GM04503 (cell line): ENCODE results near the gene CD1D.
A peak's percentile ranks its signal among the peaks of the same experiment; 100 is the strongest.
"Not testable (repeated sequence)": the region's sequence is repeated elsewhere in the genome, so short reads cannot be mapped to it uniquely, and the experiment has no call there.

Experiments
- DNase-seq: peaks from one replicate; pipeline ENCODE4 v3.0.0-alpha.2; 2012; ENCODE audit warnings: low read depth

Gene CD1D

DNA sequence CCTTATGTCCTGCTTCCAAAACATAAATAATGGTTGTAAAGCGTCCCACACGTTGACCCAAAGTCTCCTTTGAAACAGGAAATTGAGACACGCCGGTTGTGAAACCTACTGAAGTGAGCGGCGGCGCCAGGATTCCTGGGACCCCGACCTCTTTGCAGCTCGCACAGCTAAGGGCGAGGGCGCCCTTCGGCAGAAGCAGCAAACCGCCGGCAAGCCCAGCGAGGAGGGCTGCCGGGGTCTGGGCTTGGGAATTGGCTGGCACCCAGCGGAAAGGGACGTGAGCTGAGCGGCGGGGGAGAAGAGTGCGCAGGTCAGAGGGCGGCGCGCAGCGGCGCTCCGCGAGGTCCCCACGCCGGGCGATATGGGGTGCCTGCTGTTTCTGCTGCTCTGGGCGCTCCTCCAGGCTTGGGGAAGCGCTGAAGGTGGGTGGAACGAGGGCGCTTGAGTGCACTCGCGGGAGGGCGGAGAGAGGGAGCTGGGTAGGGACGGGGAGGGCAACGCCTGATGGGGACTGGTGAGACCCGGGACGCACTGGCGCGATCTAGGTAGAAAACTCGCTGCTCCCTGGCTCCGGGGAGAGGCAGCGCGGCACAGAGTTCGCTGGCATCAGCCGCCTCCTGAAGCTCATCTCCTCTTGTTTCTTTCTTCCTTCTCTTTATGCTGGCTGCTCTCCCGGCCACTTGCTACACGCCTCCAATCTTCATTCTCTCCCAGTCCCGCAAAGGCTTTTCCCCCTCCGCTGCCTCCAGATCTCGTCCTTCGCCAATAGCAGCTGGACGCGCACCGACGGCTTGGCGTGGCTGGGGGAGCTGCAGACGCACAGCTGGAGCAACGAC is at the start of gene CD1D:
Gene CD1D (plus strand): TSS at position 155 of the 836 bp plus-strand sequence. CDS start 207 bp downstream, at position 362.
- no peak for DNase-seq

DNA sequence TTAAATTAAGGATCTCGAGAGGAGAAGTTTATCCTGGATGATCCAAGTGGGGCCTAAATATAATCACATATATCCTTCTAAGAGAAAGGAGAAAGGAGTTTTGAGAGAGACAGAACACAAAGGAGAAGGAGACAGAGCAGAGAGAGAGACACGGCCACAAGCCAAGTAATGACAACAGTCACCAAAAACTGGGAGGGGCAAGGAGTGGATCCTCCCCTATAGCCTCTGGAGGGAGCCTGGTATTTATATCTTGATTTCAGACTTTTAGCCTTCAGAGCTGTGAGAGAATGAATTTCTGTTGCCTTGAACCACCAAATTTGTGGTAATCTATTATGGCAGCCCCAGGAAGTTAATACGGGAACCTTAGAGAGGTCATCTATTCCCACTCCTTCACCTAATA is 49.5 kb upstream of the CD1D start:
- DNase-seq = no peak

DNA sequence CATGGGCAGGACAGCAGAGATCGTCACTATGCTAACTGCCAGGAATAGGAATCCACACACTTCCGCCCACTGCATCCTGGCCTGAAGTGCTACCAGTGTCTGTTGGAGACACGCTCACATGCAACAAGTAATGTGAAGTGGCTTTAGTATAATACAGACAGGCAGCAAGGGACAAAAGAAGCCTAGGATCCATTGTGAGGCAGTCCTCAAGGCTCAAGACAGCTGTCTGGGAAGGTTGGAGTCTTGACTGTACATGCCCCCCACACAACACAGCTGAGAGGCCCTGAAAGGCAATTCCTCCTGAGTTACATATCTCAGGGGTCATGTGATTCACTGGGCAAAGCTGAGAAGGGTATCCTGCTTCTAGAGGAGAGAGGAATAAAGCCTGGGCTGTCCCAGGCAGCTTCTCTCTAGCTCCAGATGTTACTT is 39.9 kb upstream of the CD1D start:
- DNase-seq = no peak

DNA sequence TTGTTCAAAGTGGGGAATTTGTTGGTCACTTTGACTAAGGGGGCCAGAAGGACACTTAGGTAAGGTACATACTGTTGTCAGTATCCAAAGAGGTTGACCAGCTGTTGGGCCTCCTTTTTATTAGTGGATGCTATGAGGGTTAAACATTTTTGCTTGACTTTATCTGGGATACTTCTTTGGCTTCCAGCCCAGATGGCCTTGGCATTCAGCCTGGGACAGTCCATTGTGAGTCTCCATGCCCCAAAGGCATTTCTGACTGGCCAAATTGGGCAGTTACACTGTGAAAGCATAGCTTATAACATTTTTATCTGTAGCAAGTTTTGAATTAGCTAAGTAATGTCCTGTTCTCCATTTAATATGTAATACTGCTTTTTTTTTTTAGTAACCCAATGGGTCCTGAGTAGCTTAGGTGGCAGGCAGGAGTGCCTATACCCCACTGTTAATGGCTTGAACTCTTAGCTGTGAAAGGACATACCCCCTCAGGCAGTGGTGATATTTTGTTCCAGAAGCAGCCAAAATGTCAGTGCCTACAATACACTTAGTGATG is 35.4 kb upstream of the CD1D start:
- peak; percentile 31 for DNase-seq

DNA sequence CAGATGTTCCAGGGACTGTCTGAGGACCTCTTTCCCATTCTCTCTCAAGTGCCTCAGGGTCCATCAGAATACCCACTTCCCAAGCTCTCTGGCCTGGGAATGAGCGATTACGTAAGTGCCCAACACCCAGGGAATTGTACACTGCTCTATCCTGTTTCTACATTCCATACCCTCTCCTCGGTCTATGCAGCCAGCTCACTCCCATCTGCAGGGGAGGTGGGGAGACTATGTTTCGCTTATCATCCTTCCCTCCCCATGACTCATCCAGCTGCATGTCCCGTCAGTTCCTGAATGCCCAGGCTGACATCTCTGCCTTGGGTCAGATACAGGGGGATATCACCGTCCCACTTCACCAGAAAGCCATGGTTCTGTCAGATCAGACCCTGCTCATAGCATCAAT is 34.5 kb upstream of the CD1D start:
- no peak for DNase-seq

DNA sequence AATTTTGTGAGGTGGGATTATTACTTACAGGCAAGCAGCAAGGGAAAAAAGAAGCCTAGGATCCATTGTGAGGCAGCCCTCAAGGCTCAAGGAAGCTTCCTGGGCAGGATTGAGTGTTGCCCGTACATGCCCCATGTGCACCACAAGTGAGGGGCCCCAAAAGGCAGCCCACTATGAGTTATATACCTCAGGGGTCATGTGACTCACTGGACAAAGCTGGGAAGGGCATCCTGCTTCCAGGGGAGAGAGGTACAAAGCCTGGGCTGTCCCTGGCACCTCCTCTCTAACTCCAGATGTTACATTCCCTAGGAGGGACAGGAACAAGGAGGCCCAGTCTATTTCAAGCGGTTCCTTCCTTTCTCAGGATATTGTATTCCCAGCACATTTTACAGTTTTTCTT is 34.0 kb upstream of the CD1D start:
- no peak for DNase-seq

DNA sequence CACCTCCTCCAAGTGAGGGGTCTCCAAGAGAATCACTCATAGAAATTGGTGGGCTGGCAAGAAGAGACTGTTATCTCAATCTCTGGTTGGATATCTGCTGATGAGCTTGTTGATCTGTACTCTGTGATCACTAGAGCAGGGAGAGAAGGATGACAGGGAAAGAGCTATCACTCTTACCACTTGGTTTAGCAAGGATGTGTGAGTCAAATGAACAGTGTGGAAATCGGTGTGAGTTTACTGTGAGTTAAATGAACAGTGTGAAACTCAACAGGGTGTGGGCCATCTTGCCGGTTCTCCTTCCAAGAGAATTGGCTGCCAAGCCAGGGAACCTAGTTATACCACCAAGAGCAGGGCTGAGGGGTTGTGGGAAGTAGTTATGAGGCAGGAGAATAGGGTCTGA is 33.3 kb upstream of the CD1D start:
- no peak for DNase-seq

DNA sequence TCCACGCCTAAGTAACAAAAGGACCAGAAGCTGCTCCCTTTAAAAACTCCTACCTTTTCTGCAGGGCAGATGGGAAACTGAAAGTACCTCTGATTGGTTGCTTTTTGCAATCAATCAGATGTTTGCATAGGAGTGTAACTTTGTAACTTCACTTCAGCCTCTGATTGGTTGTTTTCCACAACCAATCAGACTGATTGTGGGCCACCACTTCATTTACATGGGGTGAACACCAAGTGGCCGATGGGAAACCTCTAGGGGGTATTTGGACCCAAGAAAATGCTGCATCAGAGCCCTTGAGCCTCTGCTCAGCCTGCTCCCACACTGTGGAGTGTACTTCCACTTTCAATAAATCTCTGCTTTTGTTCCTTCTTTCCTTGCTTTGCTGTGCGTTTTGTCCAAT is 32.8 kb upstream of the CD1D start:
- no peak for DNase-seq

DNA sequence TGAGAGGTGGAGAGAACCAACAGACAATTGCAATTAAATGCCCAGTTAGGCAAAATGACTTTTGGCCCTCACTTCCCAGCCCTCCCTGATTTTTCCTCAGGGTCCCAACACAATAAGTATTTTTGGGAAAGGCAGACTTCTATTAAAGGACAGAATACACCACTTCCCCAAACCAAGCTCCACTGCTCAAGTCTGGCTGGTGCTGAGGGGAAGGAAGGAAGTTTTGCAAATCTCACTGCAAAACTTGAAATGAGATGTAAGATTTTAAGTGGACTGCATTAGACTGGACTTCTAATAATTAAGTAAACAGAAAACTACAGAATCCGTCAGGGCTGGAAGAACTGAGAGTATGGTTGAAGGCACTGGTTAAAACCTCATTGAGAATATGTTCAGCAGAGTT is 32.2 kb upstream of the CD1D start:
- no peak for DNase-seq

DNA sequence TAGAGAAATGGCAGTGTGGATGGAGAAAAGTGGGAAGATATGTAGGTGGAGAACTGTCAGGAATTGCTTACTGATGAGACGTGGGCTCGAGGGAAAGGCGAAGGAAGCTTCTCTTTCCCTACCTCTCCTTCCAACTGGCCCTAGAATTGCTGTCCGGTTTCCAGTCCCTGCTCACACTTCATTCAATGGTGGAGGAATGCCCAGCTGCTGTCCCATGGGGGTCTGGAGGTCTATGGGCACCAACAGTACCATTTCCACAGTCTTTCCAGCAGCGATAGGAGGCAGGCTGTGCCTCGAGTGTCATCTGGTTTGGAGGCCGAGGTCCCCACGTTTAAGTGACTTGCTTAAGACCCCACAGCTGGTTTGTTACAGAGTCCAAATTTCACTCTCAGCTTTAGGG is 31.5 kb upstream of the CD1D start:
- DNase-seq = no peak

DNA sequence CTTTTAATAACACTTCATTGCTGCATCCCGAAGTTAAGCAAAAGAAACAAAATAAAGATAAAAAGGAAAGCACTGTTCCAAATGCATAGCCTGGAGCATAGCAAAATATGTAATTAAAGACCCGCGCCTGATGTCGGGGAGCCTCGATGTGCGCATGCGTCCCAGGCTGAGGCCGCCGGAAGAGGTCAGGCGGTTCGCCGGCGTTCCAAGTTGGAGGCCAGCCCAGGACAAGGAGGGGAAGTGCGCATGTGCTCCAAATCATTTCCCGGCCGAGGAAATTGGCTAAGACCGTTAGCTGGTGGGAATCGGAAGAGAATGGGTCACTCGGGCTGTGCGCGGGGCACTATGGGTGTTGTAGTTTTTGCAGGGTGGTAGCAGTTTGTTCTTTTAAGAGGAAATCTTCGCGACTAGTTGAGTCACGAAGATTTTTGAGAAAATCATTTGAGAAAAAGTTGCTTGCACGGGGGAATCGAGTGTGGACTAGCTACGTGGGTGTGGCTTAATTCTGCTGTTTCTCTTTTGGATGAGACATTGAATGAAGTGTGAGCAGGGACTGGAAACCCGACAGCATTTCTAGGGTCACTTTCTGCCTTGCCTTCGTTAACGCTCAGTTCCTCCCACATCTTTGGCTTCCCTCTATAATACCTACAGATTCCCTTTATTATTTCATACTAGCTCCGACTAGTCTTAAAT is 31.0 kb upstream of the CD1D start:
- peak; percentile 81 for DNase-seq

DNA sequence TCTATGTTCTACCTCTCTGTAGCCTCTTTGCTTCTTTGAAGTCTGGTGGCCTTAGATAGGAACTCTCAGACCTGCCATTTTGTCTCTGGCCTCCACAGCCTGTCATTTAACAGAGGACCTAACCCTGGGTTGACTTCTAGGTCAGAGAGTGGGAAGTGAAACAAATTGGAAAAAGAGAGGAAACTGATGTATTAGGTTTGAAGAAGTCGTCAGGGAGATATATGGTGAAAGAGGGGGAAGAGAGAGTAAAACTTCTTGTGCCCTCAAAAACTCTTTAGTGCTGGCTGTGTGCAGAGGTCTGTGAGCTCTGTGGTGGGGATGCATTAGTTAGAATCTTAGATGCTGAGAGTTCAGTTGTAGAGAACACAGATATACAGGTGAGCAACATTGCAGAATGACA is 30.2 kb upstream of the CD1D start:
- DNase-seq = no peak

DNA sequence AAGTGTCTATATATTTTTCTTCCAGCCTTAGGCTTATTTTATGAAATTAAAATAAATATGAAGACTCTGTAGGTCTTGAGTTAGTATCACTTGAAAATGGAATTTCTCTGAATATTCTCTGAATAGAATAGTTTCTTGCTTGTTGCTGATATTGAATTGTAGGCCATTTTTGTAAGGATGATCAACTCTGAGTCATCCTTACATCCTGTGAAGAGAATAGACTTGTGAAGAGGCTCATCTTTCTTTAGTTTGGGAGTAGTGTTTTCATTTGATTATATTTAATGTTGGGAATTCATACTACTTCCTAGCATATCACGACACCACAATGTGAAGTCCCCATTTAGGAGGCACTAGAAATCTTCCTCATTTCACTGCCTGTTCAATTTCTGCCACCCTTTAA is 27.5 kb upstream of the CD1D start:
- no peak for DNase-seq

DNA sequence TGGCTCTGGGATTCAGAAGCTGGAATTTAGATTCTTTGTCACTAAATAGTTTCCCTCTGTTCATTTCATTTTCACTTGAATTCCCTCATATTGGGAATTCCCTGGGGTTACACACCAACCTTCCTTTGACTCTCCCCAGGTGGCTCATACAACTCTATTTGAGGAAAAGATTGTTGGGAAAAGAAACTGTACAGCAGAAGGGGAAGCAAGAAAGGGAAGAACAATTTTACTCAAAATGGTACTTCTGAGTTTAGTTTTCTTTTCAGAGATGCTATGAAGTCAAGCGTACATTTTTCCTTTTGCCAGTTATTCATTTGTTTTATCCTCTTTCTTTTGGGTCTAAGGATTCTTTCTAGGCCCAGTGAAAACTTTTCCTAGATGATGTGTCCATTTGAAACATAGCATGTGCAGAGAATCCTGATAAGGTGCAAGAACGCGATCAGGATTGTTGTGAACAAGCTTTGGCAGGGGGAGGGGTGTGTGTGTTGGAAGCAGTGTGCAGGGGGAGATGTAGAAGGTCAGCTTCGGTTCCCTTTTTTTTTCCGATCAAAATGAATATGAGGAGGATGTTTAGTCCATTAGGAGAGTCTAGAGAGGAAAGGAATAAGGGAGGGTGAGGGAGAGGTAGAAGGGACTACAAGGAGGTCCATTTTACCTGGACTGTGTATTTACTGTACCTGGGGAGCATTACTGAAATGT is 26.8 kb upstream of the CD1D start:
- no peak for DNase-seq

DNA sequence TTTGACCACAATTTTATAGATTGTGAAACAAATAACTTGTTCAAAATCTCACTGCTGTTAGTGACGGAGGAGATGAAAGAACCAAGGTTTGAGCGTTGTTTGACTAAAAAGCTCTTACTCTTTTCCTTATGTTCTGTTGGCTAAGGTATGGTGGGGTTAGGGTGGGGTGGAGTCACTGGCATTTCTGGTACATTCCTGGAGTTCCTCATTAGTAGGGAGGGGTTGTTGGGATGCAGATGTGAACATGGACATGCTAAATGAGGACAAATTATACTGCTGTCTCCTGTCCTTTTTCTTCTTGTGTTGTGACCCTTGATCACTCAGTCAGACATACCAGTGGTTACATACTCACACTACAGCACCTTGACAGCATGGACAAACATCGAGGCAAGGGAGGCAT is 26.2 kb upstream of the CD1D start:
- no peak for DNase-seq

DNA sequence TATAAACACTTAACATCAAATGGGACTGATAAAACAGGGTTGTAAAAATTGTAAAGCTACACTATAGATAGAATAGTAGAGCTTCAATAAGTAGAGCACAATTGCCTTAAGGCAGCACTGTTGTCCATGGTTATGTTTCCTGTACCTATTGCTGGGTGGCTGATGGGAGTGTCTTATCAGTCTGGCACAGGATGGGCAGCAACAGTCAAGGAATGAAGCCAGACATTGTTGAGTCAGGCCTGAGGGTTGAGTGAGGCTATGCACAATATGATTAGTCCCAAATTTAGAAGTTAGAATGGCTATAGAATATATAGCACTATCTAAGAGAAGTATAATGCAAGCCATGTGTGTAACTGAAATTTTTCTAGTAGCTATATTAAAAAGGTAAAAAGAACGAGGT is 25.0 kb upstream of the CD1D start:
- DNase-seq = no peak

DNA sequence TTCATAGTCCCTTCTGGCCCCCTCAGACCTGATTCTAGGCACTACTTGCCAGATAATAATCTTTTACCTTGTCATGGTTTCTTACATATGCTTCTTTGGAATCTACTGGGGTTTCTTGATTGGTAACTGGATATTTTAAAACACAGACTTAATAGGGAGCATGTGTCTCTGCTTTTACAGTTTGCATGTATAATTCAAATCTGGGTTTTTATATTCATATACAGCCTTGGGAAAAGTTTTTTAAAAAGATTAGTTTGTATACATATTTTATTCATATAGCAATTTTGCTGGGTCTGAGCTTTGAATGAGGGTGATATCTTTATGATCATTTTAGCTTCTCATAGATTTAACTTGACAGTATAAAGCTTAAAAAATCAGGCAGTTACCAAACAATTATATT is 21.1 kb upstream of the CD1D start:
- no peak for DNase-seq

DNA sequence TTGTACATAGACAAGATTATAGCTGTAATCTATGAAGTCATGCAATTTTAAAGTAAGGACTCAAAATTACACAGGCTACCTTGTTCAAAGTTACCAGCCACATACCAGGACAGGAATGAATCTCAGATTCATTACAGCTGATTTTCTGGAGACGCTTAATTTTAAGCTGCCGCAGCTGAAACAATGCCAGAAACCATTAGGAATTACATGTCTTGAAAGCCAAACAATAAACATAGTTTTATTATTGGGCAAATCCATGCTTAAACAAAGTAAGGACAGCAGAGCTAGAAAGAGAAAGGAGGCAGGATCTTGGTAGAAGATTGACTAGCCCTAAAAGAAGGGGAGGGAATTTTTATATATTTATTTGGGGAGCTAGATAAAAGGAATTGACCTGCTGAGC is 19.2 kb upstream of the CD1D start:
- no peak for DNase-seq

DNA sequence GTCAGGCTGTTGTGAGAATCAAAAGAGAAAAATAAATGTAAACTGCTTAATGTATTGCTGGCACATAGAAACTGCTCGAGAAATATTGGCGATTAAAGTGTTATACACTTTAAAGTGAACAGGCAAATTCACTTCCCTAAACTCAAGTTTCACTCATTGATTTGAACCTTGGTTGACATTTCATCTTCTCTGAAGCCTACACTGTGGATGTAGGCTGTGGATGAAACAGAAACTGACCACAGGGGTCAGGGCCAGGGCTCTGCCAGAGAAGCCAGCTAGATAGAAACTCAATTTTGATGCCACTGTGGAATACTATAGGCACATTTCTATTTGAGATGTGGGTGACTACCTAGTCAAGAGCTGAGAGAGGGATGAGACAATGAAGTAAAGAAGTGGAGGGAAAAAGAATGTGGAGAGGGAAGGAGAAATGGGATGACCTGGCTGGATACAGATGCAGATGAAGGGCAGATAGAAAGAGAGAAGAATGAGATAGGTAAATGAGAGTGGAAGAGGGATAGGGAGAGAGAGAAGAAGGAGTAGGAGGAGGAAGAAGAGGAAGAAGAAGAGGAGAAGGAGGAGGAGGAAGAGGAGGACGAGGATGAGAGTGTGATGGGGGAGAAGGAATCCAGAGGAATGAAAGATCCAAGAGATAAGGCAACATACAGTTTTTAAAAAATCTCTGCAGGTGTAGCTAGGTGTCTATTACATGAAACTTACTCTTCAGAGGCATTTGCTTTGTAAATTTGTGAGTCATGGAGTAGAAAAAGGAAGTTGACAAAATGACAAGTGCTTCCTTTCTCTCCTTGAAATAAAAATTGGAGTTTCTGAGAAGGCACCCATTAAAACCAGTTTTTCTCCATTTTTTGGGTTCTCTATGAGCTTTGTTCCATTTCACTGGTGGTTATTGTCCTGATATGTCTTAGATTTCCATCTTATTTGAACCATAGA is 17.4 kb upstream of the CD1D start:
- DNase-seq = no peak

DNA sequence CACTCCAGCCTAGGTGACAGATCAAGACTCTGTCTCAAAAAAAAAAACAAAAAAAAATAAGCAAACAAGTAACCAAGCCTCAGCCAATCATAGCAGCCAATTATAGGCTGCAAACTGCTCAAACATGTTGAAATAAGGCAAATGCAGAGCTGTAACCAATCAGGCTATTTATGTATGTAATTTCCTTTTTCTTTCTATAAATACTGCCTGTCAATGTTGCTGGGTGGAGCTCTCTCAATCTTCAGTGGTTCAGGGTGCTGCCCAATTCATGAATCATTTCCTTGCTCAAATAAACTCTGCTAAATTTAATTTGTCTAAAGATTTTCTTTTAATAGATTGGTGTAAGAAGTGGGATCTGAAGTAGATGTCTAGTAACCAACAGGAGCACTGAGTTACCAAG is 11.6 kb upstream of the CD1D start:
- DNase-seq = no peak

DNA sequence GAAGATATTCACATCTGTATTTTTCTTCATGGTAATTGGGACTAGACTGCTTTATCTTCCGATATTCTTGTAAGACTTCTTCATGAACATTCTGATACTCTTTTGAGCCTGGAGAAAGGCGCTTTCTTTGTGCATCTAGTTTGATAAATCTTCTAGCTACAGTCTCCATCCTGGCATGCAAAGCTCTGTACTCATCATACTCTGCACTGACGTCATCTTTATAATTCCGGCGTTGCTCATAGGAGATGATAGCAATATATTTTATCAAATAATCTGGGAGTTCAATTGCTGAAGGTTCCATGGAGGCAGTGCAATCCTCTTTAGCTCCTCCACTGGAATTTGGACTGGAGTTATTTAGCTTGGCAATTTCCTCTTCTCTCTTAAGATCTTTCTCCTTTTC is 4.8 kb upstream of the CD1D start:
- not testable (repeated sequence) for DNase-seq

DNA sequence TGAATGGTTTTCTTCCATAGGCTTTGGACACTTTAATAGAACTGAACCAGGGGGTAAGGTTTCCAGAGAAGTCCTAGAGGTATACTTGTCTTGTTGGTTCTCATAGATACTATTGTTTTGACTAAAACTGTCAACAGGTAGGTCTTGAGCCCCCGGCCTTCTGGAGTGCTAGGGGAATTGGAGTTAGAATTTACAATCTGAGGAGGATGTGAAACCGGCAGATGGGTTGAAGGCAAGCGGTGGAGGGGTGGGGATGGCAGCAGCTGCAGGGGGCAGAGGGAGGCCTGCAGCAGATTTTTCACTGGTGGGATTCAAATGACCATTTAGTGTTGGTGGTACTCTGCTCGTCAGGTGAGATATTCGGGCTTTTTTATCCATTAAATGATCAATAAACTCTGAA is 4.3 kb upstream of the CD1D start:
- no peak for DNase-seq
